HG03457 (cell line): ENCODE results near the gene BMAL1.
"Not testable (repeated sequence)": the region's sequence is repeated elsewhere in the genome, so short reads cannot be mapped to it uniquely, and the experiment has no call there.

ENCODE experiments used
- ATAC-seq: cut with Tn5 transposase; IDR thresholded peaks from one replicate; pipeline ENCODE4 v1.9.1; 2021; ENCODE audit warnings: moderate number of reproducible peaks; ENCODE audit not compliant: unreplicated experiment

The BMAL1 gene

DNA sequence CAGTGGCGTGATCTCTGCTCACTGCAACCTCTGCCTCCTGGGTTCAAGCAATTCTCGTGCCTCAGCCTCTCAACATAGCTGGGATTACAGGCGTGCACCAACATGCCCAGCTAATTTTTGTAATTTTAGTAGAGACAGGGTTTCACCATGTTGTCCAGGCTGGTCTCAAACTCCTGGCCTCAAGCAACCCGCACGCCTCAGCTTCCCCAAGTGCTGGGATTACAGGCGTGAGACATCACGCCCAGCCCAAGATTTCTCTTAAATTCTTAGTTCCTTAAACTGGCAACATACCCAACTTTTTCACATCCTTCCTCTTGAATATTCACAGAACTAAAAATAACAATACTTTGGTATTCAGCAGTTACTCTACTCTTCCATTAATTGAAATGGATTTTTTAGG is 159.2 kb downstream of the BMAL1 start:
- not testable (repeated sequence) for ATAC-seq
